HL-60 (cell line): ENCODE data around the gene XXYLT1.

Experiments used
- GABPA ChIP-seq: IDR thresholded peaks from 2 replicates; pipeline ENCODE4 v1.6.1; 2012; ENCODE audit warnings: low read depth
- POLR2AphosphoS5 ChIP-seq: IDR thresholded peaks from 2 replicates; pipeline ENCODE4 v1.6.1; 2012; ENCODE audit warnings: low read depth
- REST ChIP-seq: IDR thresholded peaks from 2 replicates; pipeline ENCODE4 v1.6.1; 2012; ENCODE audit warnings: low read depth; ENCODE audit not compliant: insufficient replicate concordance
- SPI1 ChIP-seq: IDR thresholded peaks from 2 replicates; pipeline ENCODE4 v1.6.1; 2012; ENCODE audit warnings: low read depth, mild to moderate bottlenecking, borderline replicate concordance
- TF ChIP-seq, protein P1 (sequence below): IDR thresholded peaks from one replicate; pipeline ENCODE4 v1.5.1; 2011; ENCODE audit warnings: low read length, control low read depth, inconsistent platforms; ENCODE audit not compliant: insufficient read depth

GRCh38 chr3:195032106-195032759, 238.7 kb downstream of the XXYLT1 start:
- TF ChIP-seq REST (no peak), POLR2AphosphoS5 (no peak), SPI1 (no peak), GABPA (no peak)
- TF ChIP-seq, protein P1, sequence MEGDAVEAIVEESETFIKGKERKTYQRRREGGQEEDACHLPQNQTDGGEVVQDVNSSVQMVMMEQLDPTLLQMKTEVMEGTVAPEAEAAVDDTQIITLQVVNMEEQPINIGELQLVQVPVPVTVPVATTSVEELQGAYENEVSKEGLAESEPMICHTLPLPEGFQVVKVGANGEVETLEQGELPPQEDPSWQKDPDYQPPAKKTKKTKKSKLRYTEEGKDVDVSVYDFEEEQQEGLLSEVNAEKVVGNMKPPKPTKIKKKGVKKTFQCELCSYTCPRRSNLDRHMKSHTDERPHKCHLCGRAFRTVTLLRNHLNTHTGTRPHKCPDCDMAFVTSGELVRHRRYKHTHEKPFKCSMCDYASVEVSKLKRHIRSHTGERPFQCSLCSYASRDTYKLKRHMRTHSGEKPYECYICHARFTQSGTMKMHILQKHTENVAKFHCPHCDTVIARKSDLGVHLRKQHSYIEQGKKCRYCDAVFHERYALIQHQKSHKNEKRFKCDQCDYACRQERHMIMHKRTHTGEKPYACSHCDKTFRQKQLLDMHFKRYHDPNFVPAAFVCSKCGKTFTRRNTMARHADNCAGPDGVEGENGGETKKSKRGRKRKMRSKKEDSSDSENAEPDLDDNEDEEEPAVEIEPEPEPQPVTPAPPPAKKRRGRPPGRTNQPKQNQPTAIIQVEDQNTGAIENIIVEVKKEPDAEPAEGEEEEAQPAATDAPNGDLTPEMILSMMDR, result no peak
